Lung (tissue), 12 donors: Measurements from ENCODE around the gene SH3TC1. TPM values are rescaled to one million over a fixed set of nuclear protein-coding genes. Genes with fewer than 3 reads are reported as not detected.

Source experiments
- ATAC-seq: fragments of 200-7000 bp; cut with Tn5 transposase; one replicate; pipeline ENCODE4 v1.9.1; 2020; ENCODE audit warnings: moderate number of reproducible peaks; ENCODE audit not compliant: insufficient read depth, low FRiP score
- DNase-seq, 3 donors: peaks; one replicate each; pipeline ENCODE4 v3.0.0-alpha.2; 2013 to 2017
- H3K27ac ChIP-seq, 2 donors: one replicate each; pipeline ENCODE4 v1.5.1; 2013; ENCODE audit warnings: mild to moderate bottlenecking in 2 of 2, moderate library complexity in 2 of 2, control low read depth in 1 of 2, inconsistent platforms in 1 of 2, low read depth in 1 of 2, low read length in 1 of 2
- H3K27me3 ChIP-seq, 3 donors: one replicate each; pipeline ENCODE4 v1.5.1; 2013; ENCODE audit warnings: low read length in 2 of 3; ENCODE audit not compliant: control insufficient read depth in 3 of 3, insufficient read depth in 3 of 3
- H3K36me3 ChIP-seq, 4 donors: one replicate each; pipeline ENCODE4 v1.5.1; 2013; ENCODE audit warnings: low read length in 4 of 4, mild to moderate bottlenecking in 1 of 4, moderate library complexity in 1 of 4; ENCODE audit not compliant: control insufficient read depth in 4 of 4, insufficient read depth in 4 of 4
- H3K4me1 ChIP-seq, 5 donors: one replicate each; pipeline ENCODE4 v1.5.1; 2013; ENCODE audit warnings: low read length in 5 of 5, mild to moderate bottlenecking in 2 of 5, moderate library complexity in 1 of 5; ENCODE audit not compliant: control insufficient read depth in 5 of 5, insufficient read depth in 5 of 5
- H3K4me3 ChIP-seq: one replicate; pipeline ENCODE4 v1.5.1; 2013; ENCODE audit warnings: mild to moderate bottlenecking, control low read depth, moderate library complexity
- H3K9ac ChIP-seq, 2 donors: one replicate each; pipeline ENCODE4 v1.5.1; 2013; ENCODE audit warnings: low read length in 2 of 2, control low read depth in 1 of 2; ENCODE audit not compliant: insufficient read depth in 1 of 2
- H3K9me3 ChIP-seq, 4 donors: one replicate each; pipeline ENCODE4 v1.5.1; 2013; ENCODE audit warnings: low read length in 3 of 4, mild to moderate bottlenecking in 1 of 4, moderate library complexity in 1 of 4; ENCODE audit not compliant: control insufficient read depth in 4 of 4, insufficient read depth in 3 of 4
- CTCF ChIP-seq: IDR thresholded peaks from 2 replicates; pipeline ENCODE4 v1.5.1; 2012; ENCODE audit warnings: mild to moderate bottlenecking; ENCODE audit errors: control extremely low read depth, extremely low read depth
- WGBS, 2 donors: extraction: QIAGEN DNeasy Blood & Tissue Kit; methylation state at CpG; one replicate each; pipeline ENCODE4 v1.1.7; 2013; 5-methylcytosine and 5-hydroxymethylcytosine counted together
- polyA plus RNA-seq, 2 donors: library from polyadenylated mRNA; stranded (reverse); fragments of 200-250 nt; gene quantifications; one replicate each; pipeline ENCODE4 v1.2.1, GENCODE V29; 2013
- total RNA-seq, 2 donors: library from RNA; depleted of rRNA in 1 of 2; stranded (reverse); fragments of >200 nt in 1 of 2; gene quantifications; one replicate each; pipeline ENCODE4 v1.2.1, GENCODE V29; 2014 to 2021
- donor health status: control.
- donor health status: control.
- donor health status: Bipolar disorder and iron deficiency.
- donor health status: healthy.
- donor health status: DM: yes; HTN: yes; CAD: no.

Gene SH3TC1
- total and polyA plus RNA-seq, 4 donors = 21.4 to 67.3 (median 38.1) TPM

GRCh38 chr4:8290701-8290970, 91.5 kb downstream of the SH3TC1 start:
- WGBS, 2 donors = 77 to 92% methylated on average over 8 of the region's 8 CpGs
- H3K4me1 ChIP-seq = no peaks in the 10 kb centered on the region
- H3K27ac ChIP-seq = no peak overlapping the region
- H3K9me3 ChIP-seq = no peaks in the 10 kb centered on the region
- no peak overlapping the region for H3K9ac ChIP-seq
- H3K4me3 ChIP-seq = no peak overlapping the region
- TF ChIP-seq CTCF = no peak
- no peak for DNase-seq
- ATAC-seq = no peak
- no peaks in the 10 kb centered on the region for H3K27me3 ChIP-seq
- H3K36me3 ChIP-seq = peaks cover 0 to 5% (median 2%) of the 10 kb centered on the region in 4 donors

Other genes with a start within 250 kb of the SH3TC1 start
- gene ABLIM2, start 40.5 kb upstream of the SH3TC1 start, total RNA-seq = 10 to 100 TPM in 1 of 2 donors, 1 to 10 TPM in 1; 4.0 to 10.9 TPM
- 1 to 10 TPM; 1.7 to 6.5 TPM for gene ABLIM2, start 40.5 kb upstream of the SH3TC1 start, polyA plus RNA-seq
- 10 to 100 TPM; 16.9 to 18.6 TPM for gene HTRA3, start 70.5 kb downstream of the SH3TC1 start, total RNA-seq
- gene HTRA3, start 70.5 kb downstream of the SH3TC1 start, polyA plus RNA-seq = 10 to 100 TPM in 1 of 2 donors, 1 to 10 TPM in 1; 9.5 to 23.5 TPM
- gene ACOX3, start 241.4 kb downstream of the SH3TC1 start, total RNA-seq = 10 to 100 TPM; 26.9 to 32.2 TPM
- 10 to 100 TPM; 15.6 to 16.1 TPM for gene ACOX3, start 241.4 kb downstream of the SH3TC1 start, polyA plus RNA-seq
- gene TRMT44, start 241.5 kb downstream of the SH3TC1 start, total RNA-seq = 10 to 100 TPM; 22.6 to 24.8 TPM
- gene TRMT44, start 241.5 kb downstream of the SH3TC1 start, polyA plus RNA-seq = 1 to 10 TPM; 7.3 to 7.4 TPM